ENCODE results near the gene UGT2B15.
"Not testable (repeated sequence)": the region's sequence is repeated elsewhere in the genome, so short reads cannot be mapped to it uniquely, and the experiment has no call there.

The UGT2B15 gene

DNA sequence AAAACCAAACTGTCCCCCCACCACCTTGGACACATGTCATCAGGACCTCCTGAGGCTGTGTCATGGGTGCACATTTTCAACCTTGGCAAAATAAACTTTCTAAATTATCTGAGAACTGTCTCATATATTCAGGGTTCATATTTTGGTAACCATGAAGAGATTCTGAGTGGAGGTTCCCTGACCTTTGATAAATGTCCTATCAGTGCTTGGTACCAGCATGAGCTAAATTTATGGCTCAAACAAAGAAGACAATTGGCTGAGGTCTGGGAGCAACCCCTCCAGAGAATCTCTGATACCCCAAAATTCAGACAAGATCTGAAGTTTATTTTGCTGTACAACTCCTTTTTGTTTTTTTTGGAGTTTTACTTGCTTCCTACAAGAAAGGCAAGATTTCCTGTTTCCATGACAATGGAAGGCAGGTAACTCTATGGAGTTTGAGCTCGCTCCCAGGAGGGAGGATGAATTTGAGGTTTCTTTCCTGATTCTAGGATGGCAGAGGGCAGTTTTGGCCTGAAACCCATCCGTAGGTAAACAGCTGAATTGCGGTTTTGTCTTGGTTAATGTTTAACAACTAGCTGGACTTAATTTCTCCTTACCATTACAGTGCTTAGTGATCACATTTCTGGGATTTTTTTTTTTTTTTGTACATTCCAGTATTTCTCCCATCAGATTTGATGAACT lies 14.5 kb downstream of the UGT2B15 start:
- Histone ChIP-seq H3K4me3 (ENCODE audit: low read length) (no peak overlapping the region), H3K9me3 (ENCODE audit: control insufficient read depth, insufficient read depth, low read length) (no peaks in the 10 kb centered on the region), H3K27ac (ENCODE audit: low read length) (no peak overlapping the region), H3K27me3 (ENCODE audit: control insufficient read depth, insufficient read depth, low read length) (no peaks in the 10 kb centered on the region), H3K4me1 (ENCODE audit: control insufficient read depth, insufficient read depth, low read length) (no peaks in the 10 kb centered on the region), H3K36me3 (ENCODE audit: control insufficient read depth, insufficient read depth, low read length) (no peaks in the 10 kb centered on the region)
- DNase-seq (ENCODE audit: low read depth, low spot score): no peak
- WGBS (ENCODE audit: insufficient coverage, insufficient read length): no CpG with 5 or more reads among the region's 3 CpGs

- H3K27me3 ChIP-seq (ENCODE audit: control insufficient read depth, insufficient read depth, low read length): no peaks in the 10 kb centered on the region
- no peak overlapping the region for H3K27ac ChIP-seq (ENCODE audit: low read length)
- no peaks in the 10 kb centered on the region for H3K36me3 ChIP-seq (ENCODE audit: control insufficient read depth, insufficient read depth, low read length)
- H3K4me3 ChIP-seq (ENCODE audit: low read length): no peak overlapping the region
- no peaks in the 10 kb centered on the region for H3K9me3 ChIP-seq (ENCODE audit: control insufficient read depth, insufficient read depth, low read length)
- WGBS (ENCODE audit: insufficient coverage, insufficient read length): no CpG with 5 or more reads among the region's 5 CpGs
- no peaks in the 10 kb centered on the region for H3K4me1 ChIP-seq (ENCODE audit: control insufficient read depth, insufficient read depth, low read length)
- DNase-seq (ENCODE audit: low read depth, low spot score): no peak
These were observed 15.3 kb downstream of the UGT2B15 start for GRCh38 chr4:68654946-68655721.

DNA sequence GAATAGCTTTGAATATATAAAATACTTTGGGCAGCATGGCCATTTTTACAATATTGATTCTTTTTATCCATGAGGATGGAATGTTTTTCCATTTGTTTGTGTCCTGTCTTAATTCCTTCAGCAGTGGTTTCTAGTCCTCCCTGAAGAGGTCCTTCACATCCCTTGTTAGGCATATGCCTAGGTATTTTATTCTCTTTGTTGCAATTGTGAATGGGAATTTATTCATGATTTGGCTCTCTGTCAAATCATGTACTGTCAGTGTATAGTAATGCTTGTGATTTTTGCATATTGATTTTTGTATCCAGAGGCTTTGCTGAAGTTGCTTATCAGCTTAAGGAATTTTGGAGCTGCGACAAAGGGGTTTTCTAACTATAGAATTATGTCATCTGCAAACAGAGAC lies 18.5 kb downstream of the UGT2B15 start:
- WGBS (ENCODE audit: insufficient coverage, insufficient read length): no CpG with 5 or more reads among the region's 1 CpG
- Histone ChIP-seq H3K36me3 (ENCODE audit: control insufficient read depth, insufficient read depth, low read length) (no peaks in the 10 kb centered on the region), H3K9me3 (ENCODE audit: control insufficient read depth, insufficient read depth, low read length) (no peaks in the 10 kb centered on the region), H3K27ac (ENCODE audit: low read length) (no peak overlapping the region), H3K4me3 (ENCODE audit: low read length) (no peak overlapping the region), H3K4me1 (ENCODE audit: control insufficient read depth, insufficient read depth, low read length) (no peaks in the 10 kb centered on the region), H3K27me3 (ENCODE audit: control insufficient read depth, insufficient read depth, low read length) (no peaks in the 10 kb centered on the region)
- DNase-seq (ENCODE audit: low read depth, low spot score): no peak

DNA sequence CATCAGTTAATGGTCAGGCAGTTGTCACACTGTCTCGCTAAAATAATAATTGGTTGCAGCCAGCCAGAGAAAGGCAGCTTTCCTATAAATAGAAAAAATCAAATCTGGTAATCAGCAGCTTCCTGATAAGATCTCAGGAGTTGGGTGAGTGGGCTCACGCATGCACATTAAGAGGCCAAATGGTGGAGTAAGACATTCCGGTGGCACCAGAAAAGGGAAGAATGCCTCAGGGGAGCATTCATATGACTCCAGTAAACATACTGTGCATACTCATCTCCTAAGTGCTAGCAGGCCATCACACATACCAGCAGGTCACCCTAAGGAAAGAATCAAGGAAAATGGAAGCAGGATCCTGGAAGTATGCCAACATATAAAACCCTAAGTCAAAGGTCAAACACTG lies 40.1 kb downstream of the UGT2B15 start:
- DNase-seq (ENCODE audit: low read depth, low spot score): no peak
- Histone ChIP-seq H3K27me3 (ENCODE audit: control insufficient read depth, insufficient read depth, low read length) (no peaks in the 10 kb centered on the region), H3K4me1 (ENCODE audit: control insufficient read depth, insufficient read depth, low read length) (no peaks in the 10 kb centered on the region), H3K27ac (ENCODE audit: low read length) (no peak overlapping the region), H3K36me3 (ENCODE audit: control insufficient read depth, insufficient read depth, low read length) (no peaks in the 10 kb centered on the region), H3K9me3 (ENCODE audit: control insufficient read depth, insufficient read depth, low read length) (no peaks in the 10 kb centered on the region), H3K4me3 (ENCODE audit: low read length) (no peak overlapping the region)
- no CpG with 5 or more reads among the region's 3 CpGs for WGBS (ENCODE audit: insufficient coverage, insufficient read length)

- not testable (repeated sequence) for H3K9me3 ChIP-seq (ENCODE audit: control insufficient read depth, insufficient read depth, low read length); H3K4me3 ChIP-seq (ENCODE audit: low read length); H3K27me3 ChIP-seq (ENCODE audit: control insufficient read depth, insufficient read depth, low read length); H3K4me1 ChIP-seq (ENCODE audit: control insufficient read depth, insufficient read depth, low read length); H3K36me3 ChIP-seq (ENCODE audit: control insufficient read depth, insufficient read depth, low read length); DNase-seq (ENCODE audit: low read depth, low spot score); H3K27ac ChIP-seq (ENCODE audit: low read length)
- WGBS (ENCODE audit: insufficient coverage, insufficient read length): no CpG with 5 or more reads among the region's 2 CpGs
These were observed 47.7 kb downstream of the UGT2B15 start for GRCh38 chr4:68622731-68623130.

GRCh38 chr4:68617003-68617698 lies 53.3 kb downstream of the UGT2B15 start:
- no peaks in the 10 kb centered on the region for H3K9me3 ChIP-seq (ENCODE audit: control insufficient read depth, insufficient read depth, low read length)
- H3K4me3 ChIP-seq (ENCODE audit: low read length): no peak overlapping the region
- H3K36me3 ChIP-seq (ENCODE audit: control insufficient read depth, insufficient read depth, low read length): no peaks in the 10 kb centered on the region
- DNase-seq (ENCODE audit: low read depth, low spot score): no peak
- no peaks in the 10 kb centered on the region for H3K27me3 ChIP-seq (ENCODE audit: control insufficient read depth, insufficient read depth, low read length)
- H3K4me1 ChIP-seq (ENCODE audit: control insufficient read depth, insufficient read depth, low read length): no peaks in the 10 kb centered on the region
- H3K27ac ChIP-seq (ENCODE audit: low read length): no peak overlapping the region

- DNase-seq (ENCODE audit: low read depth, low spot score): no peak
- no peaks in the 10 kb centered on the region for H3K27me3 ChIP-seq (ENCODE audit: control insufficient read depth, insufficient read depth, low read length)
- WGBS (ENCODE audit: insufficient coverage, insufficient read length): no CpG with 5 or more reads among the region's 11 CpGs
- H3K9me3 ChIP-seq (ENCODE audit: control insufficient read depth, insufficient read depth, low read length): no peaks in the 10 kb centered on the region
- H3K4me3 ChIP-seq (ENCODE audit: low read length): no peak overlapping the region
- H3K36me3 ChIP-seq (ENCODE audit: control insufficient read depth, insufficient read depth, low read length): no peaks in the 10 kb centered on the region
- H3K4me1 ChIP-seq (ENCODE audit: control insufficient read depth, insufficient read depth, low read length): no peaks in the 10 kb centered on the region
- no peak overlapping the region for H3K27ac ChIP-seq (ENCODE audit: low read length)
These were observed 54.6 kb downstream of the UGT2B15 start for GRCh38 chr4:68615699-68616422.

DNA sequence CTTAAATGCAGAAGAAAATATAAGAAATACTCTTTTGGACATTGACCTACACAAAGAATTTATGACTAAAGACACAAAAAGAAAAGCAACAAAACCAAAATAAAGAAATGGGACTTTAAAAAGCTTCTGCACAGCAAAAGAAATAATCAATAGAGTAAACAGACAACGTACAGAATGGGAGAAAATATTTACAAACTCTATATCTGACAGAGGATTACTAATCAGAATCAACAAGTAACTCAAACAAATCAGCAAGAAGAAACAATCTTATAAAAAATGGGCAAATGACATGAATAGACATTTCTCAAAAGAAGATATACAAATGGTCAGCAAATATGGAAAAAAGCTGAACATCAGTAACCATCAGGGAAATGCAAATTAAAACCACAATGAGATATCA lies 56.7 kb downstream of the UGT2B15 start:
- Histone ChIP-seq H3K36me3 (ENCODE audit: control insufficient read depth, insufficient read depth, low read length) (no peaks in the 10 kb centered on the region), H3K27ac (ENCODE audit: low read length) (no peak overlapping the region), H3K9me3 (ENCODE audit: control insufficient read depth, insufficient read depth, low read length) (no peaks in the 10 kb centered on the region), H3K4me1 (ENCODE audit: control insufficient read depth, insufficient read depth, low read length) (no peaks in the 10 kb centered on the region), H3K27me3 (ENCODE audit: control insufficient read depth, insufficient read depth, low read length) (no peaks in the 10 kb centered on the region), H3K4me3 (ENCODE audit: low read length) (no peak overlapping the region)
- no peak for DNase-seq (ENCODE audit: low read depth, low spot score)
- WGBS (ENCODE audit: insufficient coverage, insufficient read length): no CpG with 5 or more reads among the region's 1 CpG

- Histone ChIP-seq H3K9me3 (ENCODE audit: control insufficient read depth, insufficient read depth, low read length) (no peaks in the 10 kb centered on the region), H3K36me3 (ENCODE audit: control insufficient read depth, insufficient read depth, low read length) (no peaks in the 10 kb centered on the region), H3K27ac (ENCODE audit: low read length) (no peak overlapping the region), H3K4me3 (ENCODE audit: low read length) (no peak overlapping the region), H3K27me3 (ENCODE audit: control insufficient read depth, insufficient read depth, low read length) (no peaks in the 10 kb centered on the region), H3K4me1 (ENCODE audit: control insufficient read depth, insufficient read depth, low read length) (no peaks in the 10 kb centered on the region)
- no CpG with 5 or more reads among the region's 1 CpG for WGBS (ENCODE audit: insufficient coverage, insufficient read length)
- no peak for DNase-seq (ENCODE audit: low read depth, low spot score)
These were observed 64.2 kb downstream of the UGT2B15 start for GRCh38 chr4:68606240-68606639.

DNA sequence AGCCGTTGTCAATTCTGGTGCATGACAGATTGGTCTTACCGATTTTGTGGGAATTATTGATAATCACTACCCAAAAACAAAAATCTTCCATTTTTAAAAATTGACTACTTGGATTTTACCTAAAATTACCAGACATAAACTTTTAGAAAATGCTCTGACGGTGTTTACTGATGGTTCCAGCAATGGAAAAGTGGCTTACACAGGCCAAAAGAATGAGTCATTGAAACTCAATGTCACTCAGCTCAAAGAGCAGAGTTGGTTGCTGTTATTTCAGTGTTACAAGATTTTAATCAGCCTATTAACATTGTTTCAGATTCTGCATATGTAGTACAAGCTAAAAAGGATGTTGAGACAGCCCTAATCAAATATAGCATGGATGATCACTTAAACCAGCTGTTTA lies 71.3 kb downstream of the UGT2B15 start:
- Histone ChIP-seq H3K36me3 (ENCODE audit: control insufficient read depth, insufficient read depth, low read length) (no peaks in the 10 kb centered on the region), H3K27ac (ENCODE audit: low read length) (no peak overlapping the region), H3K27me3 (ENCODE audit: control insufficient read depth, insufficient read depth, low read length) (no peaks in the 10 kb centered on the region), H3K9me3 (ENCODE audit: control insufficient read depth, insufficient read depth, low read length) (no peaks in the 10 kb centered on the region), H3K4me1 (ENCODE audit: control insufficient read depth, insufficient read depth, low read length) (no peaks in the 10 kb centered on the region), H3K4me3 (ENCODE audit: low read length) (no peak overlapping the region)
- DNase-seq (ENCODE audit: low read depth, low spot score): no peak
- WGBS (ENCODE audit: insufficient coverage, insufficient read length): no CpG with 5 or more reads among the region's 3 CpGs
